ENCODE results near the gene GABRA5.

GABRA5 gene

GRCh38 chr15:26842391-26842790 is 24.5 kb upstream of the GABRA5 start:
- Mint-ChIP-seq H3K36me3 (ENCODE audit: low read depth) (no peaks in the 10 kb centered on the region), H3K9me3 (peaks cover 12% of the 10 kb centered on the region), H3K27ac (no peak overlapping the region), H3K4me1 (no peaks in the 10 kb centered on the region), H3K4me3 (no peak overlapping the region), H3K27me3 (ENCODE audit: low read depth) (no peaks in the 10 kb centered on the region)
- no peak for TF ChIP-seq CTCF (IDR thresholded peaks at IDR 0.05; ENCODE audit: unreplicated experiment in 3 of 3)

GRCh38 chr15:26844901-26845300 is 22.0 kb upstream of the GABRA5 start:
- Mint-ChIP-seq H3K4me3 (no peak overlapping the region), H3K9me3 (peaks cover 5% of the 10 kb centered on the region), H3K27me3 (ENCODE audit: low read depth) (no peaks in the 10 kb centered on the region)

GRCh38 chr15:26848498-26848897 is 18.4 kb upstream of the GABRA5 start:
- H3K4me3 Mint-ChIP-seq, result no peak overlapping the region
- no peak for TF ChIP-seq CTCF (IDR thresholded peaks at IDR 0.05; ENCODE audit: unreplicated experiment in 3 of 3)
- no peaks in the 10 kb centered on the region for H3K36me3 Mint-ChIP-seq (ENCODE audit: low read depth)
- H3K27ac Mint-ChIP-seq, result no peak overlapping the region
- H3K4me1 Mint-ChIP-seq, result no peaks in the 10 kb centered on the region
- H3K9me3 Mint-ChIP-seq, result peaks cover 5% of the 10 kb centered on the region
- no peaks in the 10 kb centered on the region for H3K27me3 Mint-ChIP-seq (ENCODE audit: low read depth)

More at GRCh38 chr15:26844901-26845300, 22.0 kb upstream of the GABRA5 start:
- no peak for TF ChIP-seq CTCF (IDR thresholded peaks at IDR 0.05; ENCODE audit: unreplicated experiment in 3 of 3)
- Mint-ChIP-seq H3K27ac (no peak overlapping the region), H3K36me3 (ENCODE audit: low read depth) (no peaks in the 10 kb centered on the region), H3K4me1 (no peaks in the 10 kb centered on the region)

GRCh38 chr15:26850161-26850560 is 16.7 kb upstream of the GABRA5 start:
- peaks cover 5% of the 10 kb centered on the region for H3K9me3 Mint-ChIP-seq
- no peaks in the 10 kb centered on the region for H3K36me3 Mint-ChIP-seq (ENCODE audit: low read depth)
- no peaks in the 10 kb centered on the region for H3K27me3 Mint-ChIP-seq (ENCODE audit: low read depth)
- no peak overlapping the region for H3K4me3 Mint-ChIP-seq
- no peak for TF ChIP-seq CTCF (IDR thresholded peaks at IDR 0.05; ENCODE audit: unreplicated experiment in 3 of 3)
- no peak overlapping the region for H3K27ac Mint-ChIP-seq
- no peaks in the 10 kb centered on the region for H3K4me1 Mint-ChIP-seq

GRCh38 chr15:26852980-26853379 is 13.9 kb upstream of the GABRA5 start:
- Mint-ChIP-seq H3K4me3 (no peak overlapping the region), H3K4me1 (no peaks in the 10 kb centered on the region), H3K27ac (no peak overlapping the region), H3K27me3 (ENCODE audit: low read depth) (no peaks in the 10 kb centered on the region), H3K9me3 (peaks cover 5% of the 10 kb centered on the region), H3K36me3 (ENCODE audit: low read depth) (no peaks in the 10 kb centered on the region)
- TF ChIP-seq CTCF (IDR thresholded peaks at IDR 0.05; ENCODE audit: unreplicated experiment in 3 of 3), result no peak

- H3K4me3 Mint-ChIP-seq, result no peak overlapping the region
- no peak overlapping the region for H3K27ac Mint-ChIP-seq
- H3K27me3 Mint-ChIP-seq (ENCODE audit: low read depth), result no peaks in the 10 kb centered on the region
- no peak for TF ChIP-seq CTCF (IDR thresholded peaks at IDR 0.05; ENCODE audit: unreplicated experiment in 3 of 3)
- no peaks in the 10 kb centered on the region for H3K4me1 Mint-ChIP-seq
- H3K36me3 Mint-ChIP-seq (ENCODE audit: low read depth), result no peaks in the 10 kb centered on the region
- no peaks in the 10 kb centered on the region for H3K9me3 Mint-ChIP-seq
Observed at GRCh38 chr15:26854435-26854834, 12.4 kb upstream of the GABRA5 start.
